Astrocyte (in vitro differentiated cells and primary cell): Measurements from ENCODE around the gene LRRC34. TPM values are rescaled to one million over a fixed set of nuclear protein-coding genes. Genes with fewer than 3 reads are reported as not detected.

Source experiments
- DNase-seq: peaks from one replicate; pipeline ENCODE4 v3.0.0-alpha.2; 2010; ENCODE audit warnings: low read depth
- FAIRE-seq: peaks from 2 replicates; lab custom pipeline; 2011; peaks lifted over from hg19 to GRCh38; lab: Jason Lieb, UNC
- H2AFZ ChIP-seq: 2 replicates; pipeline ENCODE4 v1.6.0; 2012; ENCODE audit warnings: low read depth, low read length, inconsistent platforms
- H3K27ac ChIP-seq: 2 replicates; pipeline ENCODE4 v1.5.1; 2011; ENCODE audit warnings: low read depth, low read length, inconsistent platforms
- H3K27me3 ChIP-seq: 2 replicates; pipeline ENCODE4 v1.6.0; 2011; ENCODE audit warnings: low read length, inconsistent platforms; ENCODE audit not compliant: insufficient read depth
- H3K36me3 ChIP-seq: 2 replicates; pipeline ENCODE4 v1.5.1; 2011; ENCODE audit warnings: low read length, inconsistent platforms; ENCODE audit not compliant: insufficient read depth
- H3K4me1 ChIP-seq: 2 replicates; pipeline ENCODE4 v1.5.1; 2011; ENCODE audit warnings: low read length, inconsistent platforms; ENCODE audit not compliant: insufficient read depth
- H3K4me2 ChIP-seq: 2 replicates; pipeline ENCODE4 v1.6.0; 2012; ENCODE audit warnings: low read length, inconsistent platforms
- H3K4me3 ChIP-seq: 2 replicates; pipeline ENCODE4 v1.5.1; 2011; ENCODE audit warnings: low read depth, mild to moderate bottlenecking, low read length, inconsistent platforms; ENCODE audit not compliant: insufficient read depth
- H3K79me2 ChIP-seq: 2 replicates; pipeline ENCODE4 v1.6.0; 2012; ENCODE audit warnings: mild to moderate bottlenecking, low read length, inconsistent platforms; ENCODE audit not compliant: insufficient read depth
- H3K9ac ChIP-seq: 2 replicates; pipeline ENCODE4 v1.6.0; 2012; ENCODE audit warnings: mild to moderate bottlenecking, low read length, inconsistent platforms
- H3K9me3 ChIP-seq: 2 replicates; pipeline ENCODE4 v1.5.1; 2012; ENCODE audit warnings: low read depth, mild to moderate bottlenecking, low read length, inconsistent platforms; ENCODE audit not compliant: insufficient read depth
- H4K20me1 ChIP-seq: 2 replicates; pipeline ENCODE4 v1.6.0; 2012; ENCODE audit warnings: low read length, inconsistent platforms; ENCODE audit not compliant: insufficient read depth
- H3K27ac Mint-ChIP-seq: one replicate; pipeline ENCODE4 v1.8.0; 2021; ENCODE audit warnings: mild to moderate bottlenecking, mixed read lengths; ENCODE audit not compliant: unreplicated experiment
- H3K27me3 Mint-ChIP-seq: one replicate; pipeline ENCODE4 v1.8.0; 2021; ENCODE audit warnings: low read depth, mixed read lengths; ENCODE audit not compliant: unreplicated experiment
- H3K36me3 Mint-ChIP-seq: one replicate; pipeline ENCODE4 v1.8.0; 2021; ENCODE audit warnings: low read depth, mixed read lengths; ENCODE audit not compliant: unreplicated experiment
- H3K4me1 Mint-ChIP-seq: one replicate; pipeline ENCODE4 v1.8.0; 2021; ENCODE audit warnings: low read depth, mixed read lengths; ENCODE audit not compliant: unreplicated experiment
- H3K4me3 Mint-ChIP-seq: one replicate; pipeline ENCODE4 v1.8.0; 2021; ENCODE audit warnings: mild to moderate bottlenecking, moderate library complexity, mixed read lengths; ENCODE audit not compliant: unreplicated experiment
- H3K9me3 Mint-ChIP-seq: one replicate; pipeline ENCODE4 v1.8.0; 2021; ENCODE audit warnings: mild to moderate bottlenecking, mixed read lengths; ENCODE audit not compliant: unreplicated experiment
- EZH2 ChIP-seq: IDR thresholded peaks from 2 replicates; pipeline ENCODE4 v1.6.1; 2012; ENCODE audit warnings: mild to moderate bottlenecking, low read length, inconsistent platforms; ENCODE audit not compliant: insufficient read depth
- total RNA-seq: library from RNA; stranded (reverse); gene quantifications from 2 replicates; pipeline ENCODE4 v1.2.1, GENCODE V29; 2021
- TF ChIP-seq, protein P1 (sequence below): IDR thresholded peaks from 2 replicates; pipeline ENCODE4 v1.5.1; 2011; ENCODE audit warnings: low read depth, mild to moderate bottlenecking, inconsistent platforms, low read length, moderate library complexity; ENCODE audit not compliant: insufficient read depth

The LRRC34 gene
- total RNA-seq, 1 donor from 2014 or later, result 1.0 TPM

- H3K27me3 Mint-ChIP-seq, result no peaks in the 10 kb centered on the region
- DNase-seq (no peak), FAIRE-seq (no peak)
- no peaks in the 10 kb centered on the region for H4K20me1 ChIP-seq
- no peak for TF ChIP-seq EZH2
- TF ChIP-seq, protein P1, sequence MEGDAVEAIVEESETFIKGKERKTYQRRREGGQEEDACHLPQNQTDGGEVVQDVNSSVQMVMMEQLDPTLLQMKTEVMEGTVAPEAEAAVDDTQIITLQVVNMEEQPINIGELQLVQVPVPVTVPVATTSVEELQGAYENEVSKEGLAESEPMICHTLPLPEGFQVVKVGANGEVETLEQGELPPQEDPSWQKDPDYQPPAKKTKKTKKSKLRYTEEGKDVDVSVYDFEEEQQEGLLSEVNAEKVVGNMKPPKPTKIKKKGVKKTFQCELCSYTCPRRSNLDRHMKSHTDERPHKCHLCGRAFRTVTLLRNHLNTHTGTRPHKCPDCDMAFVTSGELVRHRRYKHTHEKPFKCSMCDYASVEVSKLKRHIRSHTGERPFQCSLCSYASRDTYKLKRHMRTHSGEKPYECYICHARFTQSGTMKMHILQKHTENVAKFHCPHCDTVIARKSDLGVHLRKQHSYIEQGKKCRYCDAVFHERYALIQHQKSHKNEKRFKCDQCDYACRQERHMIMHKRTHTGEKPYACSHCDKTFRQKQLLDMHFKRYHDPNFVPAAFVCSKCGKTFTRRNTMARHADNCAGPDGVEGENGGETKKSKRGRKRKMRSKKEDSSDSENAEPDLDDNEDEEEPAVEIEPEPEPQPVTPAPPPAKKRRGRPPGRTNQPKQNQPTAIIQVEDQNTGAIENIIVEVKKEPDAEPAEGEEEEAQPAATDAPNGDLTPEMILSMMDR, result no peak
- H3K36me3 Mint-ChIP-seq, result no peaks in the 10 kb centered on the region
- no peak overlapping the region for H3K9ac ChIP-seq
- H3K27ac Mint-ChIP-seq, result no peak overlapping the region
- H3K79me2 ChIP-seq, result no peaks in the 10 kb centered on the region
- H3K4me2 ChIP-seq, result no peak overlapping the region
- H3K27me3 ChIP-seq, result no peaks in the 10 kb centered on the region
- H2AFZ ChIP-seq, result no peak overlapping the region
- peaks cover 7% of the 10 kb centered on the region for H3K4me1 ChIP-seq
- no peak overlapping the region for H3K4me3 Mint-ChIP-seq
- H3K4me1 Mint-ChIP-seq, result peaks cover 12% of the 10 kb centered on the region
- H3K36me3 ChIP-seq, result no peaks in the 10 kb centered on the region
- no peaks in the 10 kb centered on the region for H3K9me3 Mint-ChIP-seq
- no peak overlapping the region for H3K4me3 ChIP-seq
- H3K9me3 ChIP-seq, result no peaks in the 10 kb centered on the region
- no peak overlapping the region for H3K27ac ChIP-seq
Observed at GRCh38 chr3:169822540-169822939, 9.8 kb upstream of the LRRC34 start.

- Histone ChIP-seq H3K27ac (no peak overlapping the region), H3K9ac (no peak overlapping the region), H3K79me2 (no peaks in the 10 kb centered on the region), H3K9me3 (no peaks in the 10 kb centered on the region), H2AFZ (no peak overlapping the region), H3K36me3 (no peaks in the 10 kb centered on the region), H3K4me2 (no peak overlapping the region), H3K27me3 (no peaks in the 10 kb centered on the region), H4K20me1 (no peaks in the 10 kb centered on the region), H3K4me3 (no peak overlapping the region), H3K4me1 (peaks cover 7% of the 10 kb centered on the region)
- Mint-ChIP-seq H3K4me3 (no peak overlapping the region), H3K36me3 (no peaks in the 10 kb centered on the region), H3K27ac (no peak overlapping the region), H3K4me1 (peaks cover 12% of the 10 kb centered on the region), H3K27me3 (no peaks in the 10 kb centered on the region), H3K9me3 (no peaks in the 10 kb centered on the region)
- DNase-seq (no peak), FAIRE-seq (no peak)
- TF ChIP-seq, protein P1, result no peak
- TF ChIP-seq EZH2, result no peak
Observed at GRCh38 chr3:169822091-169822490, 9.4 kb upstream of the LRRC34 start.

DNA sequence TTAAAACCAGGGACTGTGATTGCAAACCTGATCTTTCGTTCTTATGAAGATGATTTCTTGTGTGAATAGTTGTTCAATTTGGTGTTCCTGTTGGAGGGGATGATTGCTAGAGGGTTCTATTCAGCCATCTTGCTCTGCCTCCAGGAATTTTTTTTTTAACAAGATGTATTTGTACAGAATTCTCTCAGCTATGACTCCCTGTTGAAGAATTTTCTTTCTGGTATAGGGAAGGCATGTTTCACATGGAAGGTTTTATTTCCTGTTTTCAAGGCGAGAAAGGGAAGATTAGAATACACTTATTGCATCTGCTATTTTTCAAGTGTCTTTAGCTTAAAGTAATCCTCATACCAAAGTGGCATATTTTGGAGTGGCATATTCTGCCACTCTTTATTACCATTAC lies 5.6 kb upstream of the LRRC34 start:
- no peak overlapping the region for H3K27ac ChIP-seq
- Mint-ChIP-seq H3K4me3 (no peak overlapping the region), H3K27ac (peak overlapping the region; percentile 88), H3K36me3 (no peaks in the 10 kb centered on the region), H3K9me3 (peaks cover 15% of the 10 kb centered on the region), H3K27me3 (peaks cover under 1% of the 10 kb centered on the region), H3K4me1 (peaks cover 10% of the 10 kb centered on the region)
- FAIRE-seq, result no peak
- H2AFZ ChIP-seq, result peak overlapping the region; percentile 76
- no peaks in the 10 kb centered on the region for H3K27me3 ChIP-seq
- peak overlapping the region; percentile 22 for H3K4me2 ChIP-seq
- no peaks in the 10 kb centered on the region for H3K79me2 ChIP-seq
- H3K4me3 ChIP-seq, result no peak overlapping the region
- no peak for TF ChIP-seq EZH2
- TF ChIP-seq, protein P1, result no peak
- H3K36me3 ChIP-seq, result no peaks in the 10 kb centered on the region
- H4K20me1 ChIP-seq, result no peaks in the 10 kb centered on the region
- H3K9ac ChIP-seq, result no peak overlapping the region
- H3K9me3 ChIP-seq, result no peaks in the 10 kb centered on the region
- peak; percentile 36 for DNase-seq
- peaks cover 7% of the 10 kb centered on the region for H3K4me1 ChIP-seq
